Fibroblast of lung (primary cell): ENCODE data around the gene CEP72. TPM values are rescaled to one million over a fixed set of nuclear protein-coding genes. Genes with fewer than 3 reads are reported as not detected.

Source experiments
- DNase-seq, 2 donors: peaks; one replicate each; pipeline versions ENCODE4 v3.0.0 to v3.0.0-alpha.2; 2010; ENCODE audit warnings: low read depth in 2 of 2
- H2AFZ ChIP-seq: 2 replicates; pipeline ENCODE4 v1.5.1; 2012; ENCODE audit warnings: low read length, control low read depth, inconsistent platforms
- H3K27ac ChIP-seq: 2 replicates; pipeline ENCODE4 v1.5.1; 2011; ENCODE audit warnings: low read length, control low read depth; ENCODE audit not compliant: insufficient read depth
- H3K27me3 ChIP-seq: 2 replicates; pipeline ENCODE4 v1.5.1; 2011; ENCODE audit warnings: mild to moderate bottlenecking, low read length; ENCODE audit not compliant: control insufficient read depth, insufficient read depth
- H3K36me3 ChIP-seq: 2 replicates; pipeline ENCODE4 v1.5.1; 2011; ENCODE audit warnings: low read length; ENCODE audit not compliant: control insufficient read depth, insufficient read depth
- H3K4me1 ChIP-seq: 2 replicates; pipeline ENCODE4 v1.5.1; 2011; ENCODE audit warnings: low read length; ENCODE audit not compliant: control insufficient read depth, insufficient read depth; ENCODE audit errors: extremely low read depth
- H3K4me2 ChIP-seq: 2 replicates; pipeline ENCODE4 v1.5.1; 2011; ENCODE audit warnings: low read length, control low read depth; ENCODE audit not compliant: insufficient read depth; ENCODE audit errors: extremely low read depth
- H3K4me3 ChIP-seq, 4 experiments: fragments of 200-600 bp in 1 of 4; sonication (generic) in 1 of 4; replicated peaks in 1 of 4; 2 replicates each; pipeline ENCODE4 v1.5.1; 2011 to 2016; ENCODE audit warnings: low read length in 4 of 4, low read depth in 3 of 4, mild to moderate bottlenecking in 3 of 4, control low read depth in 2 of 4, inconsistent platforms in 1 of 4, mixed read lengths in 1 of 4; ENCODE audit not compliant: insufficient read depth in 1 of 4; ENCODE audit errors: control extremely low read depth in 1 of 4
- H3K79me2 ChIP-seq: 2 replicates; pipeline ENCODE4 v1.5.1; 2012; ENCODE audit warnings: mild to moderate bottlenecking, low read length, inconsistent platforms; ENCODE audit not compliant: control insufficient read depth, insufficient read depth
- H3K9ac ChIP-seq: 2 replicates; pipeline ENCODE4 v1.5.1; 2011; ENCODE audit warnings: mild to moderate bottlenecking, low read length, control low read depth; ENCODE audit not compliant: insufficient read depth
- H3K9me3 ChIP-seq: 2 replicates; pipeline ENCODE4 v1.5.1; 2012; ENCODE audit warnings: low read depth, low read length; ENCODE audit not compliant: control insufficient read depth, insufficient read depth
- H4K20me1 ChIP-seq: 2 replicates; pipeline ENCODE4 v1.5.1; 2011; ENCODE audit warnings: low read length; ENCODE audit not compliant: control insufficient read depth, insufficient read depth; ENCODE audit errors: extremely low read depth
- CTCF ChIP-seq, 2 donors: IDR thresholded peaks in 1 of 2; conservative IDR thresholded peaks in 1 of 2; 1 replicate in 1 of 2; 2 replicates in 1 of 2; pipeline ENCODE4 v1.5.1; 2011 to 2012; ENCODE audit warnings: low read length in 2 of 2, control low read depth in 1 of 2, inconsistent platforms in 1 of 2, low read depth in 1 of 2, mild to moderate bottlenecking in 1 of 2
- EZH2 ChIP-seq: IDR thresholded peaks from 2 replicates; pipeline ENCODE4 v1.5.1; 2012; ENCODE audit warnings: low read length, control low read depth, mild to moderate bottlenecking; ENCODE audit errors: missing control alignments
- polyA plus RNA-seq, 2 donors: library from polyadenylated mRNA; depleted of rRNA in 1 of 2; stranded (reverse) in 1 of 2; unstranded in 1 of 2; fragments of >200 nt; gene quantifications; 2 replicates each; pipeline ENCODE4 v1.2.1, GENCODE V29; 2011 to 2012; ENCODE audit warnings: missing spikeins in 1 of 2
- total RNA-seq: library from RNA; depleted of rRNA; stranded (reverse); fragments of >200 nt; gene quantifications from 2 replicates; pipeline ENCODE4 v1.2.1, GENCODE V29; 2014

The CEP72 gene
- total and polyA plus RNA-seq, 2 donors (not counting 1 experiment from before 2014, with no cell fraction given): 0.92 to 2.5 TPM

- H3K9ac ChIP-seq: no peak overlapping the region
- no peak overlapping the region for H2AFZ ChIP-seq
- DNase-seq: no peak
Observed at GRCh38 chr5:674630-675011, 62.5 kb downstream of the CEP72 start.

DNA sequence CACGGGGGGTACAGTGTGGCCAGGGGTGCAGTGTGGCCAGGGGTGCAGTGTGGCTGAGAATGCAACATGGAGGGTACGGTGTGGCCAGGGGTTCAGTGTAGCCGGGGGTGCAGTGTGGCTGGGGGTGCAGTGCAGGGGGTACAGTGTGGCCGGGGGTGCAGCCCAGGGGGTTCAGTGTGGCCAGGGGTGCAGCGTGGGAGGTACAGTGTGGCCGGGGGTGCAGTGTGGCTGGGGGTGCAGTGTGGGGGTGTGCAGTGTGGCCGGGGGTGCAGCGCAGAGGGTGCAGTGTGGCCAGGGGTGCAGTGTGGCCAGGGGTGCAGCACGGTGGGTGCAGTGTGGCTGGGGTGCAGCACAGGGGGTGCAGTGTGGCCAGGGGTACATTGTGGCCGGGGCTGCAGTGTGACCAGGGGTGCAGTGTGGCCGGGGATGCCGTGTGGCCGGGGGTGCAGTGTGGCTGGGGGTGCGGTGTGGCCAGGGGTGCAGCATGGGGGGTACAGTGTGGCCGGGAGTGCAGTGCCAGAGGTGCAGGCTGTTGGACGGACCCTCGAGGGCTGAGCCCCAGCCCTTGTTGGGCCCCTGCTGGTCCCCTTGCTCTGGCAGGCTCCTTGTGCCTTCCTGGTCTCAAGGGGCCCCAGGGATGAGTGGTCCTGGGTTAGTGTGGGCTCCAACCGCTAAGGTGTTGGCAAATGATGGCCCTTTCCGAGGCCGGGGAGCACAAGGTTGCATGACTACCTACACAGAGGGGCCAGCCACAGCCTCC lies 63.2 kb downstream of the CEP72 start:
- TF ChIP-seq CTCF (conservative IDR thresholded peaks at IDR 0.05 in 1 of 2, IDR thresholded peaks at IDR 0.05 in 1 of 2; ENCODE audit: low read depth in 1 of 2, low read length in 2 of 2) (no peak), EZH2 (no peak)
- H3K4me2 ChIP-seq: no peak overlapping the region
- H3K79me2 ChIP-seq: no peaks in the 10 kb centered on the region
- no peaks in the 10 kb centered on the region for H3K36me3 ChIP-seq
- H4K20me1 ChIP-seq: no peaks in the 10 kb centered on the region
- no peaks in the 10 kb centered on the region for H3K9me3 ChIP-seq
- H3K4me3 ChIP-seq: no peak overlapping the region
- no peak overlapping the region for H3K27ac ChIP-seq
- DNase-seq: no peak
- H3K27me3 ChIP-seq: peaks cover 5% of the 10 kb centered on the region
- H3K4me1 ChIP-seq: peaks cover 4% of the 10 kb centered on the region
- H3K9ac ChIP-seq: no peak overlapping the region
- H2AFZ ChIP-seq: no peak overlapping the region

More at GRCh38 chr5:674630-675011, 62.5 kb downstream of the CEP72 start:
- H3K4me2 ChIP-seq: no peak overlapping the region
- no peak for TF ChIP-seq EZH2
- H4K20me1 ChIP-seq: no peaks in the 10 kb centered on the region
- no peaks in the 10 kb centered on the region for H3K79me2 ChIP-seq
- H3K9me3 ChIP-seq: no peaks in the 10 kb centered on the region
- H3K36me3 ChIP-seq: no peaks in the 10 kb centered on the region
- H3K27me3 ChIP-seq: peaks cover 5% of the 10 kb centered on the region
- peaks cover 4% of the 10 kb centered on the region for H3K4me1 ChIP-seq
- no peak overlapping the region for H3K27ac ChIP-seq
- H3K4me3 ChIP-seq: no peak overlapping the region

- Histone ChIP-seq H2AFZ (no peak overlapping the region), H4K20me1 (no peaks in the 10 kb centered on the region), H3K36me3 (no peaks in the 10 kb centered on the region), H3K4me2 (no peak overlapping the region), H3K27me3 (peaks cover 5% of the 10 kb centered on the region), H3K27ac (no peak overlapping the region), H3K4me1 (peaks cover 4% of the 10 kb centered on the region), H3K9me3 (no peaks in the 10 kb centered on the region), H3K79me2 (no peaks in the 10 kb centered on the region), H3K9ac (no peak overlapping the region), H3K4me3 (no peak overlapping the region)
- DNase-seq: no peak
- TF ChIP-seq EZH2: no peak
- no peak for TF ChIP-seq CTCF (conservative IDR thresholded peaks at IDR 0.05 in 1 of 2, IDR thresholded peaks at IDR 0.05 in 1 of 2; ENCODE audit: low read depth in 1 of 2, low read length in 2 of 2)
Observed at GRCh38 chr5:675871-676698, 63.9 kb downstream of the CEP72 start.
